ENCODE measurements around the gene CDC42BPA. TPM values are rescaled to one million over a fixed set of nuclear protein-coding genes. Genes with fewer than 3 reads are reported as not detected.

The CDC42BPA gene
- polyA plus RNA-seq, 1 of the 3 experiments (the other 2 are of a cell fraction) = 6.8 TPM

DNA sequence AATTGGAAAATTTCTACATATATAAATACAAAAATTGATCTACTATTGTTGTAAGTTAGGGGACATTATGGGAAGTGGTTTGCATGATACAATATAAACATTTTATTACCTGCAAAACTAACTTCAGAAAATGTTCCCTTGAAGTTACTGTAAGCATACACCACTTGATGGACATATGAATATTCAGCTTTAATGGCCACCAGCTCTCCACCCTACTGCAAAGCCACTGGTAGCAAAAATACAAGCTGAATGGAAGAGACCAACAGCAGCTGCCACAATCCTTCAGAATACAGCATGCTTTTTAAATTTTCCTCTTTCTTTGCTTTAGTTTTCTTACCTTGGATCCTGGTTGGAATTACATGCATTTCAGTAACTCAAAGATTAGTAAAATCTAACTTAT, 308.4 kb downstream of the CDC42BPA start:
- DNase-seq = no peak
- H3K9me2 ChIP-seq = no peaks in the 10 kb centered on the region
- H3K27ac ChIP-seq (ENCODE audit: low read depth in 2 of 2, low read length in 1 of 2) = no peak overlapping the region
- H3K36me3 ChIP-seq (replicated peaks in 1 of 2; ENCODE audit: control insufficient read depth in 1 of 2, insufficient read depth in 2 of 2, low read length in 1 of 2) = peaks cover 19 to 49% of the 10 kb centered on the region in 2 experiments
- H3K4me2 ChIP-seq = no peak overlapping the region
- no peaks in the 10 kb centered on the region for H3K4me1 ChIP-seq (ENCODE audit: control insufficient read depth in 1 of 2, insufficient read depth in 2 of 2, low read depth in 1 of 2, low read length in 1 of 2)
- ChIA-PET POLR2A (no interaction called here), CTCF (interaction anchor here (0.7 kb wide), 1 partner anchor 14 kb away, joined by 3 read pairs; no protein-coding TSS in a partner anchor)
- H3K9ac ChIP-seq = no peak overlapping the region
- no peak overlapping the region for H3K4me3 ChIP-seq (ENCODE audit: low read depth in 2 of 2, low read length in 1 of 2)
- H3F3A ChIP-seq (replicated peaks; ENCODE audit: insufficient read depth) = no peaks in the 10 kb centered on the region
- H3K27me3 ChIP-seq (ENCODE audit: insufficient read depth) = no peaks in the 10 kb centered on the region
- TF ChIP-seq, protein P1, sequence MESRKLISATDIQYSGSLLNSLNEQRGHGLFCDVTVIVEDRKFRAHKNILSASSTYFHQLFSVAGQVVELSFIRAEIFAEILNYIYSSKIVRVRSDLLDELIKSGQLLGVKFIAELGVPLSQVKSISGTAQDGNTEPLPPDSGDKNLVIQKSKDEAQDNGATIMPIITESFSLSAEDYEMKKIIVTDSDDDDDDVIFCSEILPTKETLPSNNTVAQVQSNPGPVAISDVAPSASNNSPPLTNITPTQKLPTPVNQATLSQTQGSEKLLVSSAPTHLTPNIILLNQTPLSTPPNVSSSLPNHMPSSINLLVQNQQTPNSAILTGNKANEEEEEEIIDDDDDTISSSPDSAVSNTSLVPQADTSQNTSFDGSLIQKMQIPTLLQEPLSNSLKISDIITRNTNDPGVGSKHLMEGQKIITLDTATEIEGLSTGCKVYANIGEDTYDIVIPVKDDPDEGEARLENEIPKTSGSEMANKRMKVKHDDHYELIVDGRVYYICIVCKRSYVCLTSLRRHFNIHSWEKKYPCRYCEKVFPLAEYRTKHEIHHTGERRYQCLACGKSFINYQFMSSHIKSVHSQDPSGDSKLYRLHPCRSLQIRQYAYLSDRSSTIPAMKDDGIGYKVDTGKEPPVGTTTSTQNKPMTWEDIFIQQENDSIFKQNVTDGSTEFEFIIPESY (IDR thresholded peaks at IDR 0.05; ENCODE audit: borderline replicate concordance, low read depth) = no peak
- TF ChIP-seq, protein P2, sequence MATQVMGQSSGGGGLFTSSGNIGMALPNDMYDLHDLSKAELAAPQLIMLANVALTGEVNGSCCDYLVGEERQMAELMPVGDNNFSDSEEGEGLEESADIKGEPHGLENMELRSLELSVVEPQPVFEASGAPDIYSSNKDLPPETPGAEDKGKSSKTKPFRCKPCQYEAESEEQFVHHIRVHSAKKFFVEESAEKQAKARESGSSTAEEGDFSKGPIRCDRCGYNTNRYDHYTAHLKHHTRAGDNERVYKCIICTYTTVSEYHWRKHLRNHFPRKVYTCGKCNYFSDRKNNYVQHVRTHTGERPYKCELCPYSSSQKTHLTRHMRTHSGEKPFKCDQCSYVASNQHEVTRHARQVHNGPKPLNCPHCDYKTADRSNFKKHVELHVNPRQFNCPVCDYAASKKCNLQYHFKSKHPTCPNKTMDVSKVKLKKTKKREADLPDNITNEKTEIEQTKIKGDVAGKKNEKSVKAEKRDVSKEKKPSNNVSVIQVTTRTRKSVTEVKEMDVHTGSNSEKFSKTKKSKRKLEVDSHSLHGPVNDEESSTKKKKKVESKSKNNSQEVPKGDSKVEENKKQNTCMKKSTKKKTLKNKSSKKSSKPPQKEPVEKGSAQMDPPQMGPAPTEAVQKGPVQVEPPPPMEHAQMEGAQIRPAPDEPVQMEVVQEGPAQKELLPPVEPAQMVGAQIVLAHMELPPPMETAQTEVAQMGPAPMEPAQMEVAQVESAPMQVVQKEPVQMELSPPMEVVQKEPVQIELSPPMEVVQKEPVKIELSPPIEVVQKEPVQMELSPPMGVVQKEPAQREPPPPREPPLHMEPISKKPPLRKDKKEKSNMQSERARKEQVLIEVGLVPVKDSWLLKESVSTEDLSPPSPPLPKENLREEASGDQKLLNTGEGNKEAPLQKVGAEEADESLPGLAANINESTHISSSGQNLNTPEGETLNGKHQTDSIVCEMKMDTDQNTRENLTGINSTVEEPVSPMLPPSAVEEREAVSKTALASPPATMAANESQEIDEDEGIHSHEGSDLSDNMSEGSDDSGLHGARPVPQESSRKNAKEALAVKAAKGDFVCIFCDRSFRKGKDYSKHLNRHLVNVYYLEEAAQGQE (IDR thresholded peaks at IDR 0.05; ENCODE audit: low read depth, low read length) = no peak
- TF ChIP-seq FOSL2 (IDR thresholded peaks at IDR 0.05; ENCODE audit: borderline replicate concordance, low read depth) (no peak), FOXJ3 (CRISPR knock-in tag; IDR thresholded peaks at IDR 0.05) (no peak), SMC3 (IDR thresholded peaks at IDR 0.05; ENCODE audit: low read depth, low read length) (no peak), TCF12 (IDR thresholded peaks at IDR 0.05) (no peak), GATA2 (CRISPR knock-in tag; IDR thresholded peaks at IDR 0.05) (no peak), SIN3A (IDR thresholded peaks at IDR 0.05; ENCODE audit: borderline replicate concordance, low read depth, low read length) (no peak), TEAD4 (IDR thresholded peaks at IDR 0.05; ENCODE audit: borderline replicate concordance, insufficient read depth) (no peak), TAF1 (IDR thresholded peaks at IDR 0.05; ENCODE audit: borderline replicate concordance, low read depth, low read length) (no peak), YY1 (IDR thresholded peaks at IDR 0.05; ENCODE audit: low read depth) (no peak), POLR2AphosphoS5 (IDR thresholded peaks at IDR 0.05; ENCODE audit: low read depth, low read length) (no peak), EZH2phosphoT487 (IDR thresholded peaks at IDR 0.05; ENCODE audit: borderline replicate concordance, low read depth) (no peak)
- TF ChIP-seq, protein P3, sequence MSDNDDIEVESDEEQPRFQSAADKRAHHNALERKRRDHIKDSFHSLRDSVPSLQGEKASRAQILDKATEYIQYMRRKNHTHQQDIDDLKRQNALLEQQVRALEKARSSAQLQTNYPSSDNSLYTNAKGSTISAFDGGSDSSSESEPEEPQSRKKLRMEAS (IDR thresholded peaks at IDR 0.05; ENCODE audit: low read depth) = no peak
- TF ChIP-seq, protein P4, sequence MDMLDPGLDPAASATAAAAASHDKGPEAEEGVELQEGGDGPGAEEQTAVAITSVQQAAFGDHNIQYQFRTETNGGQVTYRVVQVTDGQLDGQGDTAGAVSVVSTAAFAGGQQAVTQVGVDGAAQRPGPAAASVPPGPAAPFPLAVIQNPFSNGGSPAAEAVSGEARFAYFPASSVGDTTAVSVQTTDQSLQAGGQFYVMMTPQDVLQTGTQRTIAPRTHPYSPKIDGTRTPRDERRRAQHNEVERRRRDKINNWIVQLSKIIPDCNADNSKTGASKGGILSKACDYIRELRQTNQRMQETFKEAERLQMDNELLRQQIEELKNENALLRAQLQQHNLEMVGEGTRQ (IDR thresholded peaks at IDR 0.05; ENCODE audit: borderline replicate concordance, low read depth, low read length) = no peak
- TF ChIP-seq, protein P5, sequence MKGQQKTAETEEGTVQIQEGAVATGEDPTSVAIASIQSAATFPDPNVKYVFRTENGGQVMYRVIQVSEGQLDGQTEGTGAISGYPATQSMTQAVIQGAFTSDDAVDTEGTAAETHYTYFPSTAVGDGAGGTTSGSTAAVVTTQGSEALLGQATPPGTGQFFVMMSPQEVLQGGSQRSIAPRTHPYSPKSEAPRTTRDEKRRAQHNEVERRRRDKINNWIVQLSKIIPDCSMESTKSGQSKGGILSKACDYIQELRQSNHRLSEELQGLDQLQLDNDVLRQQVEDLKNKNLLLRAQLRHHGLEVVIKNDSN (IDR thresholded peaks at IDR 0.05; ENCODE audit: borderline replicate concordance, low read depth) = no peak
- no peaks in the 10 kb centered on the region for H3K79me2 ChIP-seq (ENCODE audit: insufficient read depth)
- no peak overlapping the region for H2AFZ ChIP-seq (ENCODE audit: low read depth)
- H3K9me3 ChIP-seq = no peaks in the 10 kb centered on the region
- no peaks in the 10 kb centered on the region for H4K20me1 ChIP-seq (ENCODE audit: insufficient read depth)
